Measurements from ENCODE around the gene TMC7. TPM values are rescaled to one million over a fixed set of nuclear protein-coding genes. Genes with fewer than 3 reads are reported as not detected.

Gene TMC7
- total and polyA plus RNA-seq, 2 of the 8 experiments (the other 6 are each of a cell fraction or from before 2014, with no cell fraction given): 2.3 to 2.6 TPM

DNA sequence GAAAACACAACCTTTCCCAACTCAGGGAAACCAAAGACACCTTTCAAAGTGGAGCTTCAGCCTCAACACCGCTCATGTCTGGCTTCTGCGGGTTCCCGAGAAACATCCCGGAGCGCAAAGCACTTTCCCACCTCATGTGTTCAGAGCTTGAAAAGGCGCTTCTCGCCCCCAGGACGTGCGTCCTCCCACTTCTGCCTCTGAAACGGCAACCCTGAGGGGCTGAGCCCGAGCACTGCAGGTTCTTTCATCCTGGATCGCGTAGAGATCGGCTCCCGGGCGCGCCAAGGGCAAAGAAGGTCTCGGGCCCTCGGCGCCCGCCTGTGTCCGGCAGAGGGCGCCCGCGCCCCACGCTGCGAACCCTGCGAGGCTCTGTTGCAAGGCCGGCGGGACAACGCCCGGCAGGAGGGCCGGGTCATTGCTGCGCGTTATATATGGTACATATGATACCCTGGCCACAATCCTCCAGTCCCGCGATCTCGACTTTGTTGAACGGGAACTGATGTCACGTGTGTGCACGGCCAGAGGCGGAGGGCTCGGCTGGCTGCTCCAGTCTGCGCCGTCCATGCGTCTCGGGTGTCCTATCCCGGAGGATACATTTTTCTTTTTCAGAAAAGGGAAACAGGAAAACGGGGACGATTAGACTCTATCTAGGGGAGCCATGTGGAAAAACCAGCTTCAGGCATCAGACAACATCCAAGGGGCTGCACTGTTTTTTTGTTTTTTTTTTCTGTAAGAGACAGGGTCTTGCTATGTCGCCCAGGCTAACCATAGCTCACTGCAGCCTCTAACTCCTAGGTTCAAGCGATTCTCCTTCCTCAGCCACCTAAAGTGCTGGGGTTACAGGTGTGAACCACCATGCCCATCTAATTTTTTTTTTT, 102.8 kb downstream of the TMC7 start (continued):
- no peak for TF ChIP-seq EP300 (IDR thresholded peaks at IDR 0.05; ENCODE audit: borderline replicate concordance in 1 of 2, low read depth in 2 of 2, low read length in 2 of 2)
- no peak for TF ChIP-seq JUND (IDR thresholded peaks at IDR 0.05; ENCODE audit: low read length)
- TF ChIP-seq YY1 (IDR thresholded peaks at IDR 0.05; ENCODE audit: low read depth, low read length): no peak
- TF ChIP-seq RAD21 (IDR thresholded peaks at IDR 0.05 in 1 of 2, conservative IDR thresholded peaks at IDR 0.05 in 1 of 2; ENCODE audit: low read depth in 2 of 2, low read length in 2 of 2): peak; percentile 93 to 98
- TF ChIP-seq, protein P1, sequence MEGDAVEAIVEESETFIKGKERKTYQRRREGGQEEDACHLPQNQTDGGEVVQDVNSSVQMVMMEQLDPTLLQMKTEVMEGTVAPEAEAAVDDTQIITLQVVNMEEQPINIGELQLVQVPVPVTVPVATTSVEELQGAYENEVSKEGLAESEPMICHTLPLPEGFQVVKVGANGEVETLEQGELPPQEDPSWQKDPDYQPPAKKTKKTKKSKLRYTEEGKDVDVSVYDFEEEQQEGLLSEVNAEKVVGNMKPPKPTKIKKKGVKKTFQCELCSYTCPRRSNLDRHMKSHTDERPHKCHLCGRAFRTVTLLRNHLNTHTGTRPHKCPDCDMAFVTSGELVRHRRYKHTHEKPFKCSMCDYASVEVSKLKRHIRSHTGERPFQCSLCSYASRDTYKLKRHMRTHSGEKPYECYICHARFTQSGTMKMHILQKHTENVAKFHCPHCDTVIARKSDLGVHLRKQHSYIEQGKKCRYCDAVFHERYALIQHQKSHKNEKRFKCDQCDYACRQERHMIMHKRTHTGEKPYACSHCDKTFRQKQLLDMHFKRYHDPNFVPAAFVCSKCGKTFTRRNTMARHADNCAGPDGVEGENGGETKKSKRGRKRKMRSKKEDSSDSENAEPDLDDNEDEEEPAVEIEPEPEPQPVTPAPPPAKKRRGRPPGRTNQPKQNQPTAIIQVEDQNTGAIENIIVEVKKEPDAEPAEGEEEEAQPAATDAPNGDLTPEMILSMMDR (IDR thresholded peaks at IDR 0.05; ENCODE audit: control extremely low read depth in 1 of 3, insufficient read depth in 1 of 3, low read depth in 1 of 3, low read length in 3 of 3): peak; percentile 79 to 96 (median 88)
- TF ChIP-seq, protein P2, sequence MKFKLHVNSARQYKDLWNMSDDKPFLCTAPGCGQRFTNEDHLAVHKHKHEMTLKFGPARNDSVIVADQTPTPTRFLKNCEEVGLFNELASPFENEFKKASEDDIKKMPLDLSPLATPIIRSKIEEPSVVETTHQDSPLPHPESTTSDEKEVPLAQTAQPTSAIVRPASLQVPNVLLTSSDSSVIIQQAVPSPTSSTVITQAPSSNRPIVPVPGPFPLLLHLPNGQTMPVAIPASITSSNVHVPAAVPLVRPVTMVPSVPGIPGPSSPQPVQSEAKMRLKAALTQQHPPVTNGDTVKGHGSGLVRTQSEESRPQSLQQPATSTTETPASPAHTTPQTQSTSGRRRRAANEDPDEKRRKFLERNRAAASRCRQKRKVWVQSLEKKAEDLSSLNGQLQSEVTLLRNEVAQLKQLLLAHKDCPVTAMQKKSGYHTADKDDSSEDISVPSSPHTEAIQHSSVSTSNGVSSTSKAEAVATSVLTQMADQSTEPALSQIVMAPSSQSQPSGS (IDR thresholded peaks at IDR 0.05; ENCODE audit: low read length): no peak
- TF ChIP-seq, protein P3, sequence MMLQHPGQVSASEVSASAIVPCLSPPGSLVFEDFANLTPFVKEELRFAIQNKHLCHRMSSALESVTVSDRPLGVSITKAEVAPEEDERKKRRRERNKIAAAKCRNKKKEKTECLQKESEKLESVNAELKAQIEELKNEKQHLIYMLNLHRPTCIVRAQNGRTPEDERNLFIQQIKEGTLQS (IDR thresholded peaks at IDR 0.05; ENCODE audit: insufficient read depth, low read depth, low read length): no peak
- TF ChIP-seq KDM5A (IDR thresholded peaks at IDR 0.05; ENCODE audit: low read length): no peak
- 0 out of 2 replicates have a peak, but pooled peaks have one; percentile 39 for TF ChIP-seq GABPA (IDR thresholded peaks at IDR 0.05; ENCODE audit: borderline replicate concordance, insufficient read depth, low read length)
- TF ChIP-seq CBX8 (IDR thresholded peaks at IDR 0.05; ENCODE audit: borderline replicate concordance, low read depth, low read length): no peak
- TF ChIP-seq PHF8 (conservative IDR thresholded peaks at IDR 0.05; ENCODE audit: low read depth, low read length): no peak
- TF ChIP-seq, protein P4, sequence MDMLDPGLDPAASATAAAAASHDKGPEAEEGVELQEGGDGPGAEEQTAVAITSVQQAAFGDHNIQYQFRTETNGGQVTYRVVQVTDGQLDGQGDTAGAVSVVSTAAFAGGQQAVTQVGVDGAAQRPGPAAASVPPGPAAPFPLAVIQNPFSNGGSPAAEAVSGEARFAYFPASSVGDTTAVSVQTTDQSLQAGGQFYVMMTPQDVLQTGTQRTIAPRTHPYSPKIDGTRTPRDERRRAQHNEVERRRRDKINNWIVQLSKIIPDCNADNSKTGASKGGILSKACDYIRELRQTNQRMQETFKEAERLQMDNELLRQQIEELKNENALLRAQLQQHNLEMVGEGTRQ (IDR thresholded peaks at IDR 0.05; ENCODE audit: low read length): no peak; the same call in 1 of the 2 replicates
- no peak for TF ChIP-seq HDAC6 (IDR thresholded peaks at IDR 0.05; ENCODE audit: low read depth, low read length)
- TF ChIP-seq RXRA (IDR thresholded peaks at IDR 0.05; ENCODE audit: insufficient read depth, low read depth, low read length): no peak
- no peak for TF ChIP-seq POLR2AphosphoS5 (IDR thresholded peaks at IDR 0.05; ENCODE audit: low read depth, low read length)
- no peak for TF ChIP-seq SP4 (IDR thresholded peaks at IDR 0.05; ENCODE audit: low read length)
- no peak for TF ChIP-seq SP2 (IDR thresholded peaks at IDR 0.05; ENCODE audit: low read length)

Data from H1 (cell line).